ENCODE results near the gene VENTX.

Gene VENTX

GRCh38 chr10:133243593-133243992, 5.9 kb downstream of the VENTX start:
- DNase-seq (ENCODE audit: low read depth), result no peak
- TF ChIP-seq CTCF (IDR thresholded peaks at IDR 0.05; ENCODE audit: insufficient read depth, low read depth, low read length, missing control alignments), result no peak
- H3K4me3 ChIP-seq (ENCODE audit: low read length), result no peak overlapping the region

GRCh38 chr10:133245439-133246235, 8.0 kb downstream of the VENTX start:
- no peak for TF ChIP-seq CTCF (IDR thresholded peaks at IDR 0.05; ENCODE audit: insufficient read depth, low read depth, low read length, missing control alignments)
- DNase-seq (ENCODE audit: low read depth), result no peak

GRCh38 chr10:133246236-133246626, 8.6 kb downstream of the VENTX start:
- no peak for DNase-seq (ENCODE audit: low read depth)
- H3K4me3 ChIP-seq (ENCODE audit: low read length), result no peak overlapping the region
- TF ChIP-seq CTCF (IDR thresholded peaks at IDR 0.05; ENCODE audit: insufficient read depth, low read depth, low read length, missing control alignments), result no peak

More at GRCh38 chr10:133245439-133246235, 8.0 kb downstream of the VENTX start:
- H3K4me3 ChIP-seq (ENCODE audit: low read length), result no peak overlapping the region

- H3K4me3 ChIP-seq (ENCODE audit: low read length), result no peak overlapping the region
- TF ChIP-seq CTCF (IDR thresholded peaks at IDR 0.05; ENCODE audit: insufficient read depth, low read depth, low read length, missing control alignments), result no peak
- DNase-seq (ENCODE audit: low read depth), result no peak
Observed at GRCh38 chr10:133247681-133248333, 10.2 kb downstream of the VENTX start.

GRCh38 chr10:133248334-133248715, 10.7 kb downstream of the VENTX start:
- H3K4me3 ChIP-seq (ENCODE audit: low read length), result no peak overlapping the region
- TF ChIP-seq CTCF (IDR thresholded peaks at IDR 0.05; ENCODE audit: insufficient read depth, low read depth, low read length, missing control alignments), result no peak
- no peak for DNase-seq (ENCODE audit: low read depth)

GRCh38 chr10:133249094-133249780, 11.6 kb downstream of the VENTX start:
- DNase-seq (ENCODE audit: low read depth), result no peak
- TF ChIP-seq CTCF (IDR thresholded peaks at IDR 0.05; ENCODE audit: insufficient read depth, low read depth, low read length, missing control alignments), result no peak
- no peak overlapping the region for H3K4me3 ChIP-seq (ENCODE audit: low read length)

All from epithelial cell of esophagus (primary cell).